ENCODE results near the gene HCAR3.
"Not testable (repeated sequence)": the region's sequence is repeated elsewhere in the genome, so short reads cannot be mapped to it uniquely, and the experiment has no call there.

The HCAR3 gene

DNA sequence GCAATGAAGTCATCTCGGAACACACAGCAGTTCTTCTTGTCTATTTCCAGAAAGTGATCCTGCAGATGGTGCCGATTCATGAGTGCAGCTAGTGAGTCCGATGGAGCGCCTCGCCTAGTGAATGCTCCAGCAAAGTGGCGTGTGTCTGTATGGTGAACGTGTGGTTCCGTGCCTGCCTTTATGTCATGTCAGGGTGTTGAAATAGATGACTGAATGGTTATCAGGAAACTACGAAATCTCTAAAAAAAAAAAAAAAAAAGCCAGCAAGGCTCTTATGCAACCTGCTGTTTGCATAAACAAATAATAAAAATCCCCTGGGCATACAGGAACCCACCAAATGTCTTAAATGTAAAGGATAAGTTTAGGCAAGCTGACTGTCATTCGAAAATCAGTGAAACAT lies at the start of gene HCAR3:
Gene HCAR3 (minus strand): TSS at position 154 of the 400 bp plus-strand sequence. CDS start 74 bp downstream, at position 80.
- DNase-seq: not testable (repeated sequence)

DNA sequence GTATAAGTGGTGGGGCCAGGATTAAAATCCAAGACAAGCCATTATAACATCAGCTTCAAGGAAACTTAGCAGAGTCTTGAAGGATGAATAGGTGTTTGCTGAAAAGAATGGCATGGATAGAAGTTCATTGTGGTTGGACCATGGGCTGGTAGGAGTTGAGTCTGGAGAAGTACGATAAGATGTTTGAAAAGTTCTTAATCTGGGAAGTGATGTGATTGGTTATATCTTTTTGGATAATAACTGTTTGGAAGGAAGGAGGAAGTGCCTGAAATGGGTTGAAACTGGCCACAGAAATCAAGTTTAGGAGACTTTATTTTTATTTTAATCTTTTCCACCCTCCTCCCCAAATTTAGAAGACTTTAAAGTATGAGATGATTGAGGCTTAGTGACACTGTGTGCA lies 41.0 kb upstream of the HCAR3 start:
- DNase-seq: no peak

DNA sequence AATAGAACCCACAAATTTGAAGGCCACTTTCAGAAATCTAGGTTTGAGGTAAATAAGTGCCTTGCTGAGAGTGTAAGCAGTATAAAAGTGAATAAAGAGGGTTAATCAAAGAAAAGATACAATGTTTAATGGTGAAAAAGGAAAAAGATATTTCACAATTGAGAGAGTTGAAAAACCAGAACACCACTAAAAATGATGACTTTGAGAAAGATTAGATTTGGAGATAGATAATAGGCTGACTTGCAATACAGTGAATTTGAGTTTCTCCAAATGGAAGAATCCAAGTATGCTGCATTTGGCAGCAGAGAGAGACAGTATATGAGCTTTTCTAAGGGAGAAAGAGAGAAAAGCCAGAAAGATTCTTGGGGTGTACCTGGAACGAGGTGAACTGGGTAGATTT lies 38.2 kb upstream of the HCAR3 start:
- no peak for DNase-seq

DNA sequence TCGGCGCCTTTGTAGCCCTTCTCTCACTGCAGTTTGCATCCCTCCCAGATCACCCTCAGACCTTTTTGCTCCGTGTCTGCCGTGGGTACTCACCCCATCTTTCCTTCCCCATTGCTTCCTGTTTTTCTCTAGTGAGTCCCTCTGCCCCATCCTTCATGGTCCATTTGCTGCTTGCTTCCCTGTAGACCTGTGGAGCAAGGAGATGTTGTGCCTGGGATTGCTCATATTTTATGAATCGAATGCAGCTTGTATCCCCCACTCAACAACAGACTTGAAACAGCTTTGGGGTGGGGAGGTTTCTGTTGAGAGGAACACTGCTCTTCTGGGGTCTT lies 36.7 kb upstream of the HCAR3 start:
- no peak for DNase-seq

DNA sequence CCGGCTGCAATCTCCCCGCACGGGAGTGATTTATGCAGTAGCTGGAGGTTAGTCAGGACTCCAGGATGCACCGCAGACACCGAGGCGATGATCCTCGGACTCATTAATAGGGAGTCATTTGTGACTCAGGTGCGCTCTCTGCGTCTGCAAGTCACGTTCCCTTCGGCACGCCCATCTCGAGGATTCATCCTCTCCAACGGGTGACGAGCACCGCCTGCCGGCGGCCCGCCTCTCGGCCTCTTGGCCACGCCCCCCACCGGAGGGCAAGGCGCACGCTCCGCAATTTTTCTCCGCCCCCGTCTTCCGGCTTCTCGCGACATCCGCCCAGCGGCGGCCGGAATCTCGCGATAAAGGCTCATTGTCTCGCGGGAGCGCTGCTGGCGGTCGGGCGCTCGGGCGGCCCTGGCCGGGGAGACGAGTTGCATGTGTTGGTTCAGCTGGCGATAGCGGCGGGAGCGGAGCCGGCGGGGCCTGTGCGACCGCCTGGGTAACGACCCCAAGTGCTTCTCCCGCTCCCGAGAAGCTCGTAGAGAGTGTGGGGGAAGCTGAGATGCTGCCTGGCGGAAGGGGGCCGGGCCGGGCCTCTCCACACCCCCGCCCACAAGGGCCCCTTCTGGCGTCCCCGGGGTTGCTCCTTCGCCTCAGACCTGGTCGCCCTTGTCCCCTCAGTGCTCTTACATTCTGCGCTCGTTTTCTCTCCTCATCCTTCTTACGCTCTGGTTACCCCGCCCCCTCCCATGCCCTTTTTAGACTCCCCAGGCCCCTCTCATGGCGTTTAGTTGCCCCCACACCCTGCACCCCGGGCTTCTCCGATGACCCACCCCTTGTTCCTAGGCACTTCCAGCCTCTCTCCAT lies 36.1 kb upstream of the HCAR3 start, which contains the start of gene DENR:
Gene DENR (plus strand): TSS at position 361 of the 855 bp plus-strand sequence. CDS start 878 bp downstream, outside the sequence.
- peak; percentile 99 for DNase-seq

DNA sequence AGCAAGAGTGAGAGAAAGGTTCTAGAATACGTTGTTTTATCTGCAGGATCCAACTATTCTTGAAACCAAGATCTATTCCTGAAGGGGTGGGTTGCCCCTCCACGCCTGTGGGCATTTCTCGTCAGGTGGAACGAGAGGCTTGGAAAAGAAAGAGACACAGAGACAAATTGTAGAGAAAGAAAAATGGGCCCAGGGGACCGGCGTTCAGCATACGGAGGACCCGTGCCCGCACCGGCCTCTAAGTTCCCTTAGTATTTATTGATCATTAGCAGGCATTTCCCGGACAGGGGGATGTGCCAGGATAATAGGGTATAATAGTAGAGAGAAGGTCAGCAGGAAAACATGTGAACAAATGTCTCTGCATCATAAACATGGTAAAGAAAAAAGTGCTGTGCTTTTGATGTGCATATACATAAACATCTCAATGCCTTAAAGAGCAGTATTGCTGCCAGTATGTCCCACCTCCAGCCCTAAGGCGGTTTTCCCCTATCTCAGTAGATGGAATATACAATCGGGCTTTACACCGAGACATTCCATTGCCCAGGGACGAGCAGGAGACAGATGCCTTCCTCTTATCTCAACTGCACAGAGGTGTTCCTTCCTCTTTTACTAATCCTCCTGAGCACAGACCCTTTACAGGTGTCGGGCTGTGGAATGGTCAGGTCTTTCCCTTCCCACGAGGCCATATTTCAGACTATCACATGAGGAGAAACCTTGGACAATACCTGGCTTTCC lies 34.3 kb upstream of the HCAR3 start:
- DNase-seq: not testable (repeated sequence)

DNA sequence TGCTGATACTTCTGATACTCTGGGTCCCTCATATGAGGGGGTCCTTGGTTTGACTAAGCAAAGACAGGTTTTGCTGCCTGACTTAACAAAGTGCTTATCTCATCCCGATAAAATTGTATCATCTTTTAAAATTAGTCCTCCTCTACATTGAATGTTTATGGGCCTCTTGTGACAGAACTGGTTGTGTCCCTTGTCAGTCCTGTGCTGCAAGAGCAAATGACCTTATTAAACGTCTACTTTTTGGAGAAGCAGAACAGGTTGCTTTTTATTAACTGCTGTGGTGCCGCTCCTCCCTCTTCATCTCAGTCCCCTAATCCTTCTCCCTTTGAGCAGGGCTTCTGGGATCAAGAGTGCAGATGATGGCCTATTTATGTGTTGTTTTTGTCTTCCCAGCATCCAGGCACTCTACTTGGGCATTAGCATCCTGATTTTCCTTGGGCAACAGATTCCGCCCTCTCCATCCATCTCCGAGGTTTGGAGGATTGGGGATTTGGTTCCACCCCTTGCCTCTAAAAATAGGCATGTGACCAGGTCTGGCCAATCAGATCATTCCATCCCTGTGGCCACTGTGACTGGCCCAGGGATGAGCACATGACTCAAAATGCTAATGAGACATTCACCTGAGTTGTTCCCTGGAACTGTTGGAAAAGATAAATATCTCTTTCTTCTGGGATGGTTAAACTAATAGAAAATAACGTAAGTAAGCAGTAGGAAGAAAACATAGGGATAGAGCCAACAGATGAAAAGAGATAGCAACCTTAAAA lies 33.1 kb upstream of the HCAR3 start:
- DNase-seq: no peak

DNA sequence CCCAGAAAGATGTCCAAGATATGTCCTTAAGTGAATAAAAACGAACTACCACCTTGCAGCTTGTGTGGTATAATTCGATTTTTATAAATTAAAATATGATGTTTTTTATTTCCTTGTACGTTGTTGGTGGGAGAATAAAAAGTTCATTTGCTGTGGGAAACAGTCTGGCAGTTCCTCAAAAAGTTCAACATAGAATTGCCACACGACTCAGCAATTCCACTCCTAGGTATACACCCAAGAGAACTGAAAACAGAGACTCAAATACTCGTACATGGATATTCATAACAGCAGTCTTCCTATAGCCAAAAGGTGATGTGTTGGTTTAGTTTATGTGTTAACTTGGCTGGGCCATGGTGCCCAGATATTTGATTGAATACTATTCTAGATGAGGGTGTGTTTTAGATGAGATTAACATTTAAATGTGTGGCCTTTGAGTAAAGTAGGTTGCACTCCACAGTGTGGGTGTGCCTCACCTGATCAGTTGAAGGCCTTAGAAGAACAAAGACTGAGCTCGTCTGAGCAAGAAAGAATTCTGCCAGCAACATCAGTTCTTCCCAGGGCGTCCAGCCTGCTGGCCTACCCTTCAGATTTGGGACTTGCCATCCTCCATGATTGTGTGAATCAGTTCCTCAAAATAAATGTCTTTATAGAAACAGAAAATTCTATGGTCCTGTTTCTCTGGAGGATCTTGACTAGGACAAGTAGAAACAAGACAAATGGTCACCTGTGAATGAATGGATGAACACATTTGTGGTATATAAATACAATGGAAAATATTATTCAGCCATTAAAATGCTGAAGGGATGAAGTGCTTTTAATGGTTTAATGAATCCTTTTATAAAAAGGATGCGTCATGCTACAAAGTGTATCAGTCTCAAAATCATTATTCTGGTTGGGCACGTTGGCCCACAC lies 30.9 kb upstream of the HCAR3 start:
- no peak for DNase-seq

DNA sequence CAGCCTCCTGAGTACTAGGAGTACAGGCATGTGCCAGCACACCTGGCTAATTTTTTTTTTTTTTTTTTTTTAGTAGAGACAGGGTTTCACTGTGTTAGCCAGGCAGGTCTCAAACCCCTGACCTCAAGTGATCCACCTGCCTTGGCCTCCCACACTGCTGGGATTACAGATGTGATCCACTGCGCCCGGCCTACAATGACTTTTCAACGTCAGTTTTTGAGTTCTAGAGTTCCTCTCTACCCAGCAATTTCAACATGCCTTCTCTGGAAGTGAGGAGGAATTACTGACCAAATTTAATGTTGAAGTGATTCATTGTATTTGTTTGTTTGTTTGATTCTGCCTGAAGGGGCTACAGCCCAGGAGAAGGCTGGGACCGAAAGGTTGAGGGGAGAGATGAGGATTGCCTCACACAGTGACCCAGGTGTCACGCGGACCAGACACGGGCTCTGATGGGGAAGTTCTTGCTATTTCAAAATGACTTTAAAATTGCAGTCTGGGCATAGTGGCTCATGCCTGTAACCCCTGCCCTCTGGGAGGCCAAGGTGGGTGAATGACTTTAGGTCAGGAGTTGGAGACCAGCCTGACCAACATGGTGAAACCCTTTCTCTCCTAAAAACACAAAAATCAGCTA lies 27.4 kb upstream of the HCAR3 start:
- DNase-seq: no peak

DNA sequence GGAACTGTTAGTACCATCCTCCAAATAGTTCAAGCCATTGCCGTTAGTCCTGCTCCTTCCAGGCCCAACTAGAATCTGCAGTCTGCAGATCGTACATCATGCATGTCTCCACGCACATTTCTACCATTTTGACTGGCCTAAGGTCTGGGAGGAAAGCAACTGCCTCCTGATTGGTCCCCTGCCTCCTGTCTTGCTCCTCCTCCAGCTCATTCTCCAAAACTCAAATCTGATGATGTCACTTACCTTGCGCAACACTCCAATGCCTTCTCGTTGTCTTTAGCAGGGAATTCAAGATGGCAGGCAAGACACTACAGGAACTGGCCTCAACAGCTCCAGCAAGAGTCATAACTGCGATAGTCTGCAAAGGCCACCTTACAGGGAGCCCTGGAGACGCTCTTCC lies 23.7 kb upstream of the HCAR3 start:
- no peak for DNase-seq

DNA sequence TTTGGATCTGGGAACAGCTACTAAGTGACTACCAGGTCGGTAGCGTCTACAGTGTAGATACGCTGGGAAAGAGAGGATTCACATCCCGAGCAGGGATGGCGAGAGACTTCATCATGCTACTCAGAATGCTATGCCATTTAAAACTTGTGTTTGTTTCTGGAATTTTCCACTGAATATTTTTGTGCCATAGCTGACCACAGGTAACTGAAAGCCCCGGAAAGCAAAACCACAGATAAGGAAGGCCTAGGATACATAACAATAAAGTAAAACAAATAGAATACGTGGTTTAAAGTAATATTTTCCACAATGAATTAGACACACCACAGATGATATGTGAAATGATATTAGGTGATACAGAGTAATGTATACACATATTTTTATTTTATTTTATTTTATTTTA lies 22.0 kb upstream of the HCAR3 start:
- DNase-seq: no peak

DNA sequence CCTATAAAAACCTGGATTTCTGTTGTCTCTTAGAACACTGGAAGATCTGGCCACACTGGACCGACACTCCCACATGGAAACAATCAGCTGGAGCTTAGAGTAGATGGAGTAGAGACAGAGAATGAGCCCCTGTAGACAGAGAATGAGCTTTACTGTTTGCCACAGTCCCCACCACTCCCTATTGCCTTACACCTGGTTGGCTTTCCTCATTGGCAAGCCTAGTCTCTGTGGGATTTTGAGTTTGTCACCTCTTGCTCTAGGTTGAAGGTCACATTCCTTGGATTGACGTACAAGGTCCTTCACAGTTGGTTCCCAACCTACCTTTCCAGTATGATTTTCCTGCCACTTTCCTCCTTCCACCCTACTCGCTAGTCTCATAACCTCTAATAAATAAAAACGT lies 16.0 kb upstream of the HCAR3 start:
- no peak for DNase-seq

DNA sequence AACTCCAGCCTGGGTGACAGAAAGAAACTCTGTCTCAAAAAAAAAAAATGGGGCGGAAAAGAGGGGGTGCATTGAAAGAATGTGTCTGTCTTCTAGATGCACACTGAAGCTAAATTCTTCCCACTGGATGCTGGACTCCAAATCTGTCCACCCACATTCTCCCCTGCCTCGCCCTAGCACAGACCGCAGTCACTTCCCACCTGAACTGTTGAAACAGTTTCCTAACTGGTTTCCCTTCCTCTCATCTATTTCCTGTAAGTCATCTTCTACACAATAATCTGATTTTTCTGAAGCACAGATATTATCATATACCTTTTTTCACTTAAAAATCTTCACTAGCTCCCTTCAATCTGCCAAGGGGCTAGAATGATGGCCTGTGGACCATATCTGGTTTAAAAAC lies 15.6 kb upstream of the HCAR3 start:
- no peak for DNase-seq

DNA sequence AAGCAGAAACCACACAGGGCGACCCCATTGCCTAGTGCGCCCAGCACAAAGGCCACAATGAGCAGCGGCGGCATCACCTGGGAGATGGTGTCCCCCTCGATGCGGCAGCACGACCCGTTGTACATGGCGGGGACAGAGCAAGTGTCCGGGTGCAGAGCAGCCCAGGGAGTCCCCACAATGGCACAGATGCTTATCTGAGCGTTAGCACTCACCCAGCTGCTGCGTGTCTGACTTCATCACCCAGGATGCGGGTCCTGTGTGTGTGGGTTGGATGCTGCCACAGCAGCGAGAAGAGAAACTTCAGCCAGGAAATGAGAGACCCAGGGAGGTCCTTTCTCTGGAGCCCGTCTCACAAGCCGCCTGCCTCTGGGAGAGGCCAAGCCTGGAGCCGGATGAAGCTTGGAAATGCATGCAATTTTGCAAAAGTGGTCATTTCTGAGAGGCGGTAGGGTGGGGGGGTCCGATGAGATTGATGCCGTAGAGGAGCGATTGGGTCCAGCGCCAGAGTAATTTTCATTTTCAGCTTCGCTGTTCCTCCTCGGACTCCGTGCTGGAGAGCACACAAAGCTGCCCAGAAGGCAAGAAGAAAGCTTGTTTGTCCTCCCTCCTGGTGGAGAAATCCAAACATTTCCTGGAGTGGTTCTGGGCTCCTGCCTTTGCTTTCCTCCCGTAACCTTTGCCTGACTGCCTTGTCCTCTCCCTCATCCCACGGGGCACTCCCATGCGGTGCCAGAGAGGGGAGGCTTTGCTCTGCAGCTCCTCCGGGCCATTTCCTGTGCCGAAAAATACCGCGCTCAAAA lies 13.8 kb upstream of the HCAR3 start, which contains the start of gene HCAR1:
Gene HCAR1 (minus strand): TSS at position 630 of the 800 bp plus-strand sequence. CDS start 505 bp downstream, at position 125.
- no peak for DNase-seq

DNA sequence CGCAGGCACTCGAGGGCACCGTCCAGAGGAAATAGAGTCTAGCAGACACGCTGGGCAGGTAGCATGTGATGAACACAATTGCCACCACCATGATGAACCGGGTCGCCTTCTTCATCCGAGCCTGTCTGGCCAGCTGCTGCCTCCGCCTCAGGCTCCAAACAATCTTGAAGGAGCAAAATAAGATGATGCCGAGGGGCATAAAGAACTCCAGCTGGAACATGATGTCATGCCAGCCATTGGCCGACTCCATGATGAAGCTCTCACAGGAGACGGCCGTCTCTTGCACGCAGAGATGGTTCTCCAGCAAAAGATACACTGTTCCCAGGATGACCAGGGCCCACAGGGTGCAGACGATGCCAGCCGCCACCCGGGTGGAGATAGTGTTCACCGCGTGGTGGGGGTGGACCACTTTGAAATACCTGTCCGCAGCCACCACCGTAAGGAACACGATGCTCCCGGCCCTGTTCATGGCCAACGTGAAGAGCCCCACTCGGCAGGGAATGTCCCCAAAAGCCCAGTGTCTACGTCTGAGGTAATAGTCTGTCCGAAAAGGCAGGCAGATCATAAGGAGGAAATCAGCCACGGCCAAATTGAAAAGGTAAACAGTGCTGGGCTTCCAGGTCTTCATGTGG lies 13.1 kb upstream of the HCAR3 start:
- no peak for DNase-seq

DNA sequence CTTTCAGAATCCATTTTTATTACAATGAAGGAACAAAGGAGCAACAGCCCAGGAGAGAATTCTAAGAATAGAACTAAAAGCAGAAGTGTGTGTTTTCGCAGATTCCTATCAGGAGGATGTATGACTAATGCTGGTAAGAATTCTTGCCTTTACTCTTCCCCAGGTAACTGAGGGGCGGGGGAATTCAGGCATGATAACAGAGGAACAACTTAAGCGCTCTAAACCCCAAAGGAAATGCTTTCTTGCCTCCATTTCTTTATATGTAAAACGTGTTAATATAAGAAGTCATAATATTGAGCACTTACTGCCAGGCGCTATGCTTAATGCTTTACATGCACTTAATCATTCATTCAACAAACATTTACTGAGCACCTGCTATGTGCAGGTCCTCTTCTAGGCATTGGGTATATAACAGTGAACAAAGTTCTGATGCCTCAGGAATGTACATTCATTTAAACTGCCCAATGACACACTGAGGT lies 9.5 kb upstream of the HCAR3 start:
- peak; percentile 37 for DNase-seq

DNA sequence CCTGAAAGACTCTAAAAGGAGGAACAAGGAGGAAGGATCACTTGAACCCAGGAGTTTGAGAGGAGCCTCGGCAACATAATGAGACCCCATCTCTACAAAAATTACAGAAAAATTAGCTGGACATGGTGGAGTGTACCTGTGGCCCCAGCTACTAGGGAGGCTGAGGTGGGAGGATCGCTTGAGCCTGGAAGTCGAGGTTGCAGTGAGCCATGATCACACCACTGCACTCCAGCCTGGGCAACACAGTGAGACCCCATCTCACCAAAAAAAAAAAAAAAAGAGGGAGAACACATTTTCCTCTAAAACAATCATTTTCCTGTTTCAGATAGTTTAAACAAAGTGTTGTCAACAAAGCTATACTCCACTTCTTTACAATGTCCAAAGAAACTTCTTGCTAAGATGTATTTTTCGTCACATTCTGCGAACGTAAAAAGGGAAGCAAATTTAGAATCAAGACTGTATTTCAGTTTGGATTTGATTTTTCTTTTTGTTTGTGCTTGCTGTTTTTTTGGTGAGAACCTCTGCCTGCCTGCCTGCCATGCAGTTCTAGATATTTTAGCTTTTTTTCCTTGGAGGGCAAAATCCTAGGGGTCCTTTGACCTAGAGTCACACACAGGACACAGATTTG lies 9.0 kb upstream of the HCAR3 start:
- DNase-seq: no peak

DNA sequence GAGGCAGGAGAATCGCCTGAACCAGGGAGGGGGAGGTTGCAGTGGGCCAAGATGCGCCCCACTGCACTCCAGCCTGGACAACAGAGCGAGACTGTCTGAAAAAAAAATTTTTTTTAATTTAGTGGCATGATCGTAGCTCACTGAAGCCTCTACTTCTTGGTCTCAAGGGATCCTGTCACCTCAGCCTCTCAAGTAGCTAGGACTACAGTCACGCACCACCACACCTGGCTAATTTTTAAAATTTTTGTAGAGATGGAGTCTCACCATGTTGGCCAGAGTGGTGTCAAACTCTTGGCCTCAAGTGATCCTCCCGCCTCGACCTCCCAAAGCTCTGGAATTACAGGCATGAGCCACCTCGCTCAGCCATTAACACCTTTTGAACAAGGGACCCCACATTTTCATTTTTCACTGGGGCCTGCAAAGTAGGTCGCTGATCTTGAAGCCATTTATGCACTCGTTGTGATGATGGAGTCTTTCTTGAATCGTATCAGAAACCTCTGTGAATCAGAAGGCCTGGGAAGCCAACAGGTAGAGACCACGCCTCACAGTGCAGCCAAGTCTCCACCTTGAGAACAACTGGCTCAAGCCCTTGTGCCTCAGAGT lies 8.1 kb upstream of the HCAR3 start:
- no peak for DNase-seq

DNA sequence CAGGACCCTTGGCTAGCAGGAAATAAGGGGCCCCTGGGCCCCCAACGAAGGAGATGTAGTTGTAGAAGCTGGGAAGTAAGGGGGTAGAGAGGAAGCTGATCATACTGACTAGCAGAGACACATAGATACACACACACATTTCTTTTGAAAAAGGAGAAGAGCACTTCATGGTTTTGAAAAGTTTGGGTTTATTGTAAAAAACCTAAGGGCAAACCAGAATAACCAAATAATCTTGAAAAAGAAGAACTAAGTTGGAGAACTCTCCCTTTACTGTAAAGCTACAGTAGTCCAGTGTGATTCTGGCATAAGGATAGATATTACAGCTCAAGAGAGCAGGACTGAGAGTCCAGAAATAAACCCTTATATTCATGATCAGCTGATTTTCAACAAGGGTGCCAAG lies 5.8 kb upstream of the HCAR3 start:
- no peak for DNase-seq

Measured in CD4-positive, alpha-beta T cell treated with Interleukin-4 for 4 hours (primary cell).